ENCODE results near the gene RNPS1.

Gene RNPS1

GRCh38 chr16:2235695-2236336 is 32.1 kb downstream of the RNPS1 start:
- DNase-seq (ENCODE audit: low spot score) = no peak

GRCh38 chr16:2235234-2235651 is 32.7 kb downstream of the RNPS1 start:
- DNase-seq (ENCODE audit: low spot score) = no peak

GRCh38 chr16:2234813-2235170 is 33.1 kb downstream of the RNPS1 start:
- DNase-seq (ENCODE audit: low spot score) = no peak

GRCh38 chr16:2233872-2234812 is 33.8 kb downstream of the RNPS1 start:
- DNase-seq (ENCODE audit: low spot score) = no peak

- DNase-seq (ENCODE audit: low spot score) = no peak
These were observed 34.7 kb downstream of the RNPS1 start for GRCh38 chr16:2233046-2233775.

GRCh38 chr16:2232094-2232990 is 35.6 kb downstream of the RNPS1 start:
- no peak for DNase-seq (ENCODE audit: low spot score)

- DNase-seq (ENCODE audit: low spot score) = no peak
These were observed 36.7 kb downstream of the RNPS1 start for GRCh38 chr16:2231016-2231931.

- DNase-seq (ENCODE audit: low spot score) = no peak
These were observed 37.5 kb downstream of the RNPS1 start for GRCh38 chr16:2230376-2230775.

- no peak for DNase-seq (ENCODE audit: low spot score)
These were observed 38.2 kb downstream of the RNPS1 start for GRCh38 chr16:2229632-2230250.

- DNase-seq (ENCODE audit: low spot score) = no peak
These were observed 38.8 kb downstream of the RNPS1 start for GRCh38 chr16:2229091-2229490.

- DNase-seq (ENCODE audit: low spot score) = no peak
These were observed 39.6 kb downstream of the RNPS1 start for GRCh38 chr16:2228161-2228824.

GRCh38 chr16:2226918-2227317 is 41.0 kb downstream of the RNPS1 start:
- no peak for DNase-seq (ENCODE audit: low spot score)

GRCh38 chr16:2226245-2226793 is 41.6 kb downstream of the RNPS1 start:
- no peak for DNase-seq (ENCODE audit: low spot score)

GRCh38 chr16:2223942-2224486 is 43.9 kb downstream of the RNPS1 start:
- peak; percentile 73 for DNase-seq (ENCODE audit: low spot score)

GRCh38 chr16:2223221-2223941 is 44.5 kb downstream of the RNPS1 start, which contains the start of gene E4F1:
Gene E4F1, plus strand, starts transcription at chr16:2223591. Its CDS starts 23 bp downstream, at chr16:2223614.
- DNase-seq (ENCODE audit: low spot score) = peak; percentile 99

GRCh38 chr16:2216330-2216729 is 51.6 kb downstream of the RNPS1 start:
- DNase-seq (ENCODE audit: low spot score) = no peak

GRCh38 chr16:2214719-2214968 is 53.3 kb downstream of the RNPS1 start, which contains the start of gene PGP:
Gene PGP, minus strand, starts transcription at chr16:2214840. Its CDS starts 63 bp downstream, at chr16:2214777.
- DNase-seq (ENCODE audit: low spot score) = no peak
